GM08714 (cell line): ENCODE measurements around the gene SLC15A3.

Experiments used
- H3K4me3 ChIP-seq: fragments of 200-500 bp; sonication (Bioruptor generic); 2 replicates; pipeline ENCODE4 v1.5.1; 2014; ENCODE audit warnings: mild to moderate bottlenecking, low read length, inconsistent platforms
- ZNF274 ChIP-seq: IDR thresholded peaks from 2 replicates; pipeline ENCODE4 v1.6.1; 2012; ENCODE audit warnings: mild to moderate bottlenecking, low read depth, low read length

The SLC15A3 gene

GRCh38 chr11:60968223-60968622, 16.2 kb upstream of the SLC15A3 start:
- TF ChIP-seq ZNF274 = no peak
- H3K4me3 ChIP-seq = no peak overlapping the region

GRCh38 chr11:60966890-60967289, 14.9 kb upstream of the SLC15A3 start:
- H3K4me3 ChIP-seq = no peak overlapping the region
- TF ChIP-seq ZNF274 = no peak

GRCh38 chr11:60964801-60965200, 12.8 kb upstream of the SLC15A3 start:
- H3K4me3 ChIP-seq = no peak overlapping the region
- no peak for TF ChIP-seq ZNF274

GRCh38 chr11:60960405-60960804, 8.4 kb upstream of the SLC15A3 start:
- no peak overlapping the region for H3K4me3 ChIP-seq
- TF ChIP-seq ZNF274 = no peak

GRCh38 chr11:60959431-60959830, 7.5 kb upstream of the SLC15A3 start:
- TF ChIP-seq ZNF274 = no peak
- no peak overlapping the region for H3K4me3 ChIP-seq

- H3K4me3 ChIP-seq = no peak overlapping the region
- no peak for TF ChIP-seq ZNF274
Observed at GRCh38 chr11:60957188-60957587, 5.2 kb upstream of the SLC15A3 start.

- TF ChIP-seq ZNF274 = no peak
- H3K4me3 ChIP-seq = no peak overlapping the region
Observed at GRCh38 chr11:60955571-60955970, 3.6 kb upstream of the SLC15A3 start.

- H3K4me3 ChIP-seq = no peak overlapping the region
- no peak for TF ChIP-seq ZNF274
Observed at GRCh38 chr11:60954421-60954820, 2.4 kb upstream of the SLC15A3 start.

- H3K4me3 ChIP-seq = no peak overlapping the region
- TF ChIP-seq ZNF274 = no peak
Observed at GRCh38 chr11:60953781-60954180, 1.8 kb upstream of the SLC15A3 start.

- TF ChIP-seq ZNF274 = no peak
- H3K4me3 ChIP-seq = peak overlapping the region; percentile 2; the same call in 1 of the 2 replicates
Observed at GRCh38 chr11:60952742-60953170, 780 bp upstream of the SLC15A3 start.

- TF ChIP-seq ZNF274 = no peak
- H3K4me3 ChIP-seq = peak overlapping the region; percentile 60; the same call in 1 of the 2 replicates
Observed at GRCh38 chr11:60951606-60951903, 421 bp downstream of the SLC15A3 start.

GRCh38 chr11:60950933-60951605, 907 bp downstream of the SLC15A3 start:
- peak overlapping the region; percentile 60; the same call in 1 of the 2 replicates for H3K4me3 ChIP-seq
- TF ChIP-seq ZNF274 = no peak

- peak overlapping the region; percentile 60; the same call in 1 of the 2 replicates for H3K4me3 ChIP-seq
- TF ChIP-seq ZNF274 = no peak
Observed at GRCh38 chr11:60950024-60950423, 2.0 kb downstream of the SLC15A3 start.

GRCh38 chr11:60948250-60948649, 3.7 kb downstream of the SLC15A3 start:
- no peak for TF ChIP-seq ZNF274
- no peak overlapping the region for H3K4me3 ChIP-seq

- TF ChIP-seq ZNF274 = no peak
- no peak overlapping the region for H3K4me3 ChIP-seq
Observed at GRCh38 chr11:60947700-60948099, 4.3 kb downstream of the SLC15A3 start.
